Measurements from ENCODE around the gene LRRC8E. TPM values are rescaled to one million over a fixed set of nuclear protein-coding genes. Genes with fewer than 3 reads are reported as not detected.

The LRRC8E gene
- total and polyA plus RNA-seq, 8 donors, result 2.6 to 6.1 (median 4.7) TPM

- TF ChIP-seq, protein P1, sequence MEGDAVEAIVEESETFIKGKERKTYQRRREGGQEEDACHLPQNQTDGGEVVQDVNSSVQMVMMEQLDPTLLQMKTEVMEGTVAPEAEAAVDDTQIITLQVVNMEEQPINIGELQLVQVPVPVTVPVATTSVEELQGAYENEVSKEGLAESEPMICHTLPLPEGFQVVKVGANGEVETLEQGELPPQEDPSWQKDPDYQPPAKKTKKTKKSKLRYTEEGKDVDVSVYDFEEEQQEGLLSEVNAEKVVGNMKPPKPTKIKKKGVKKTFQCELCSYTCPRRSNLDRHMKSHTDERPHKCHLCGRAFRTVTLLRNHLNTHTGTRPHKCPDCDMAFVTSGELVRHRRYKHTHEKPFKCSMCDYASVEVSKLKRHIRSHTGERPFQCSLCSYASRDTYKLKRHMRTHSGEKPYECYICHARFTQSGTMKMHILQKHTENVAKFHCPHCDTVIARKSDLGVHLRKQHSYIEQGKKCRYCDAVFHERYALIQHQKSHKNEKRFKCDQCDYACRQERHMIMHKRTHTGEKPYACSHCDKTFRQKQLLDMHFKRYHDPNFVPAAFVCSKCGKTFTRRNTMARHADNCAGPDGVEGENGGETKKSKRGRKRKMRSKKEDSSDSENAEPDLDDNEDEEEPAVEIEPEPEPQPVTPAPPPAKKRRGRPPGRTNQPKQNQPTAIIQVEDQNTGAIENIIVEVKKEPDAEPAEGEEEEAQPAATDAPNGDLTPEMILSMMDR (IDR thresholded peaks at IDR 0.05), result no peak
- Histone ChIP-seq H3K9me3 (no peaks in the 10 kb centered on the region), H3K27ac (peak overlapping the region; percentile 71 to 95 (median 88)), H3K36me3 (no peaks in the 10 kb centered on the region), H3K4me3 (peak overlapping the region; percentile 29 to 57 (median 35)), H3K27me3 (no peaks in the 10 kb centered on the region), H3K4me1 (no peaks in the 10 kb centered on the region)
- DNase-seq (peak in 5 of 6 donors; percentile 65 to 92 (median 79)), FAIRE-seq (no peak), ATAC-seq (peak in 3 of 4 donors; percentile 4 to 41 (median 13))
- intact Hi-C loops (cut with DNase I), result no loop called here
- WGBS, 2 donors, result 25 to 28% methylated on average over 25 to 30 of the region's 30 CpGs
These were observed 18.3 kb upstream of the LRRC8E start for GRCh38 chr19:7869910-7870511.

DNA sequence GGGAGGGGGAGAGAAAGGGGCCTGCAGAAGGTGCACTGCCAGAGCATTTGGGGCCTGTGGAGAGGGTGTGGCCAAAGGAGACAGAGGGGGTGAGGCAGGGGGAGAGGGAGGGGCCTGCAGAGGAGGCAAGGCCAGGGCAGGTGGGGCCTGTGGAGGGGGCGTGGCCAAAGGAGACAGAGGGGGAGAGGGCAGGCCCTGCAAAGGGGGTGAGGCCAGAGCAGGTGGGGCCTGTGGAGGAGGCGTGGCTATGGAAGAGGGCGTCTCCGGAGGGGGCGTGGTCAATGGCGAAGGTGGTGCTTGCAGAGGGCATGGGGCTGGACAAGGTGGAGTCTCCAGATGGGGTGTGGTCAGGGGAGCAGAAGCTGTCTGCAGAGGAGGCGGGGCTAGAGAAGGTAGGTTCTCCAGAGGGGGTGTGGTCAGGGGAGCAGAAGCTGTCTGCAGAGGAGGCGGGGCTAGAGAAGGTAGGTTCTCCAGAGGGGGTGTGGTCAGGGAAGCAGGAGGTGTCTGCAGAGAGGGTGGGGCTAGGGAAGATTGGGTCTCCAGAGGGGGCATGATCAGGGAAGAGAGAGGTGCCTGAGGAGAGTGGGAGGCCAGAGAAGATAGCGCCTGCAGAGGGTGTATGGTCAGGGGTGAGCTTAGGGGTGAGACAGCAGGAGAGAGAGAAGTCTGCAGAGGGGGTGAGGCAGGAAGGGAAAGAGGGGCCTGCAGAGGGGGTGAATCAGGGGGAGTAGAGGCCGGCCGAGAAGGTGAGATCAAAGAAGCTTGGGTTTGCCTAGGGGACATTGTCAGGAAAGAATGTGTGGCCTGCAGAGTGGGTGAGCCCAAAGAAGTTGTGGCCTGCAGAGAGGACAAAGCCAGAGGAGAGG is 17.5 kb upstream of the LRRC8E start:
- Histone ChIP-seq H3K4me3 (no peak overlapping the region), H3K27me3 (no peaks in the 10 kb centered on the region), H3K4me1 (no peaks in the 10 kb centered on the region), H3K9me3 (no peaks in the 10 kb centered on the region), H3K27ac (peak overlapping the region in 2 of 4 donors; percentile 68 to 72), H3K36me3 (no peaks in the 10 kb centered on the region)
- WGBS, 2 donors, result 45 to 53% methylated on average over 11 of the region's 11 CpGs
- FAIRE-seq (no peak), DNase-seq (peak in 5 of 6 donors; percentile 68 to 94 (median 80)), ATAC-seq (peak in 1 of 4 donors; percentile 4)
- intact Hi-C loops (cut with DNase I), result no loop called here
- TF ChIP-seq, protein P1 (IDR thresholded peaks at IDR 0.05), result no peak

GRCh38 chr19:7871437-7872305 is 16.6 kb upstream of the LRRC8E start:
- Histone ChIP-seq H3K27me3 (no peaks in the 10 kb centered on the region), H3K9me3 (no peaks in the 10 kb centered on the region), H3K36me3 (no peaks in the 10 kb centered on the region), H3K4me1 (no peaks in the 10 kb centered on the region), H3K4me3 (peak overlapping the region in 1 of 4 donors; percentile 17), H3K27ac (peak overlapping the region; percentile 24 to 72 (median 50))
- FAIRE-seq (no peak), ATAC-seq (peak; percentile 17 to 54 (median 41)), DNase-seq (peak; percentile 91 to 99 (median 96))
- intact Hi-C loops (cut with DNase I), result no loop called here
- 8 to 9% methylated on average over 30 to 33 of the region's 33 CpGs for WGBS, 2 donors
- TF ChIP-seq, protein P1 (IDR thresholded peaks at IDR 0.05), result no peak

DNA sequence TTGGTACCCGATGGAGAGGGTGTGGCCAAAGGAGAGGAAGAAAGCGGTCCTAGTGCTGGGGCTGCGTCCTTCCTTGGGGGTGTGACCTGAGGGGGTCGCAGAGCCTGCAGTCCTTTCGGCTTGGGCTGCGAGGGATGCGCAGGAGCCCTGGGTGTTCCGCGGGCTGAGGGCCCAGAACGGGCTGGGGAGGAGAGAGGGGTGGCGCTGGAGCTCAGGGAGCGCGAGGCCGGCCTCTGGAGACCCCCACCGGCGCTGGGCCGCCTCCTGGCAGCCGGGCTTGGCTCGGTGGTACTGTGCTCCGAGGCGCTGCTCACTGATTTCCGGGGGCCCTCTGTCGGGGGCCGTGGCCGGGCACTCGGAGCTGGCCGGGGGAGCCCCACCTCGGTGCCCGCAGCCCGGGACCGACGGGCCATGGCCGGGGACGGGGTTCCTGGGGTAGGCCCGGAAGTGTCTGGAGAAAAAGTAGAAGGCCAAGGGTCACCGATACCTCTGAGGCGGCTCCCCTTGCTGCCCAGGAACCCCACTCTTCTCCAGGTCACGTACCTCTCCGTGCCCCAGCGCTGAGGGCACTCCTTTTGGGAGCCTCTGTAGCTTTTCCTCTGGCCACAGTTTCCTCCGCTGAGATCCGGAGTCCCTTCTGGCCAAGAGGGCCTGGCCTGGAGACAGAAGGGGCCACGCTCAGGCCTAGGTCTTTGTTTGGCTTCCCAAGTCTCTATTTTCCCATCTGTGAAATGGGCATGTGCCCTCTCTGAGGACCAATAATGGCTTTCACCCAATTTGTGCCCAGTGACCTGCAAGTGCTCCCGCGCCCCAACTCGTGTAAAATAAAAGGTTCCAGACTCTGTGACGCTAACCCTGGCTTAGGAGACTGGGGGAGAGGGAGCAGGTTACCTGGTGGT is 15.8 kb upstream of the LRRC8E start:
- Histone ChIP-seq H3K27ac (peak overlapping the region in 1 of 4 donors; percentile 68), H3K4me1 (no peaks in the 10 kb centered on the region), H3K27me3 (no peaks in the 10 kb centered on the region), H3K9me3 (no peaks in the 10 kb centered on the region), H3K4me3 (no peak overlapping the region), H3K36me3 (no peaks in the 10 kb centered on the region)
- no peak for ATAC-seq
- TF ChIP-seq, protein P1 (IDR thresholded peaks at IDR 0.05), result no peak
- intact Hi-C loops (cut with DNase I), result no loop called here
- DNase-seq, result no peak
- WGBS, 2 donors, result 83 to 87% methylated on average over 33 to 47 of the region's 47 CpGs
- FAIRE-seq, result no peak

Measured in pancreas (tissue), 10 donors.